Gastrocnemius medialis (tissue), 4 donors: ENCODE measurements around the gene TSPYL1.

ENCODE experiments used
- POLR2A ChIP-seq, 2 donors: fragments of 450-650 bp; IDR thresholded peaks; one replicate each; pipeline ENCODE4 v1.6.1; 2017; ENCODE audit warnings: antibody characterized with exemption in 2 of 2, mild to moderate bottlenecking in 2 of 2, moderate library complexity in 2 of 2
- TF ChIP-seq, protein P1 (sequence below), 5 experiments: fragments of 450-650 bp in 3 of 5; fragments of 200-600 bp in 2 of 5; sonication (generic) in 2 of 5; IDR thresholded peaks in 4 of 5; conservative IDR thresholded peaks in 1 of 5; 1 replicate in 4 of 5; 2 replicates in 1 of 5; pipeline ENCODE4 v1.5.1; 2016 to 2019; ENCODE audit warnings: antibody characterized with exemption in 5 of 5, mild to moderate bottlenecking in 3 of 5, moderate library complexity in 3 of 5

DNA sequence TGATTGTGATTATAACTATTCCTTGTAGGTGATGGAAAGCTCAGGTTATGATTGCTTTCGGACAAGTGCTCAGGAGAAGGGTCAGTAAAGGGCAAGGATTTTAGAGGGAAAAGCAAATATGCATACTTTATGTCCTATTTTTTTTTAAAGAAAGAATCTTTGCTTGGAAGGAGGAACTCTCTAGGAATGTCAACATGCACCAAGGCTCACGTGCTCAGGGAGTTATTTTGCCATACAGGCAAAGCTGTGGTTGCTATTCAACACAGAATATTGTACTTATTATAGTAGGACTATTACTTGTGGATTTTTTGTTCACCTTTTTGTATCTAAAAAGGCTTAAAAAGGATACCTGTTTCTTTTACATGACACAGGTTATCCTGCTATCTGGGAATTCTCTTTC, 3.0 kb upstream of the TSPYL1 start:
- TF ChIP-seq, protein P1, sequence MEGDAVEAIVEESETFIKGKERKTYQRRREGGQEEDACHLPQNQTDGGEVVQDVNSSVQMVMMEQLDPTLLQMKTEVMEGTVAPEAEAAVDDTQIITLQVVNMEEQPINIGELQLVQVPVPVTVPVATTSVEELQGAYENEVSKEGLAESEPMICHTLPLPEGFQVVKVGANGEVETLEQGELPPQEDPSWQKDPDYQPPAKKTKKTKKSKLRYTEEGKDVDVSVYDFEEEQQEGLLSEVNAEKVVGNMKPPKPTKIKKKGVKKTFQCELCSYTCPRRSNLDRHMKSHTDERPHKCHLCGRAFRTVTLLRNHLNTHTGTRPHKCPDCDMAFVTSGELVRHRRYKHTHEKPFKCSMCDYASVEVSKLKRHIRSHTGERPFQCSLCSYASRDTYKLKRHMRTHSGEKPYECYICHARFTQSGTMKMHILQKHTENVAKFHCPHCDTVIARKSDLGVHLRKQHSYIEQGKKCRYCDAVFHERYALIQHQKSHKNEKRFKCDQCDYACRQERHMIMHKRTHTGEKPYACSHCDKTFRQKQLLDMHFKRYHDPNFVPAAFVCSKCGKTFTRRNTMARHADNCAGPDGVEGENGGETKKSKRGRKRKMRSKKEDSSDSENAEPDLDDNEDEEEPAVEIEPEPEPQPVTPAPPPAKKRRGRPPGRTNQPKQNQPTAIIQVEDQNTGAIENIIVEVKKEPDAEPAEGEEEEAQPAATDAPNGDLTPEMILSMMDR (IDR thresholded peaks at IDR 0.05 in 4 of 5, conservative IDR thresholded peaks at IDR 0.05 in 1 of 5): no peak
- TF ChIP-seq POLR2A (IDR thresholded peaks at IDR 0.05): no peak
